ENCODE data around the gene CCL3. TPM values are rescaled to one million over a fixed set of nuclear protein-coding genes. Genes with fewer than 3 reads are reported as not detected.
A peak's percentile ranks its signal among the peaks of the same experiment; 100 is the strongest.
"Not testable (repeated sequence)": the region's sequence is repeated elsewhere in the genome, so short reads cannot be mapped to it uniquely, and the experiment has no call there.

CCL3 gene
- total RNA-seq, 1 donor from 2014 or later: 403 TPM

GRCh38 chr17:36106493-36106835, 16.5 kb upstream of the CCL3 start:
- H3K27ac Mint-ChIP-seq: no peak overlapping the region
- H3K36me3 Mint-ChIP-seq (ENCODE audit: low read depth): no peaks in the 10 kb centered on the region
- no peak for DNase-seq
- H3K27me3 Mint-ChIP-seq: peaks cover 5% of the 10 kb centered on the region
- intact Hi-C loops (cut with micrococcal nuclease): no loop called here
- H3K4me3 Mint-ChIP-seq: no peak overlapping the region
- H3K4me1 Mint-ChIP-seq: peaks cover 10% of the 10 kb centered on the region
- H3K9me3 Mint-ChIP-seq: no peaks in the 10 kb centered on the region

GRCh38 chr17:36105781-36106492, 16.0 kb upstream of the CCL3 start:
- no peak for DNase-seq
- H3K27me3 Mint-ChIP-seq: peaks cover 5% of the 10 kb centered on the region
- H3K4me3 Mint-ChIP-seq: peak overlapping the region; percentile 25
- H3K36me3 Mint-ChIP-seq (ENCODE audit: low read depth): no peaks in the 10 kb centered on the region
- H3K4me1 Mint-ChIP-seq: peaks cover 10% of the 10 kb centered on the region
- intact Hi-C loops (cut with micrococcal nuclease): no loop called here
- no peak overlapping the region for H3K27ac Mint-ChIP-seq
- H3K9me3 Mint-ChIP-seq: no peaks in the 10 kb centered on the region

- Mint-ChIP-seq H3K9me3 (no peaks in the 10 kb centered on the region), H3K4me3 (peak overlapping the region; percentile 69), H3K36me3 (ENCODE audit: low read depth) (no peaks in the 10 kb centered on the region), H3K4me1 (peaks cover 10% of the 10 kb centered on the region), H3K27me3 (peaks cover 8% of the 10 kb centered on the region), H3K27ac (peak overlapping the region; percentile 68)
- intact Hi-C loops (cut with micrococcal nuclease): no loop called here
- DNase-seq: no peak
These were observed 14.8 kb upstream of the CCL3 start for GRCh38 chr17:36104701-36105181.

GRCh38 chr17:36104246-36104645, 14.3 kb upstream of the CCL3 start:
- H3K4me3 Mint-ChIP-seq: peak overlapping the region; percentile 69
- peak overlapping the region; percentile 68 for H3K27ac Mint-ChIP-seq
- H3K27me3 Mint-ChIP-seq: peaks cover 11% of the 10 kb centered on the region
- intact Hi-C loops (cut with micrococcal nuclease); H3K9me3 Mint-ChIP-seq; H3K36me3 Mint-ChIP-seq (ENCODE audit: low read depth); DNase-seq: not testable (repeated sequence)
- peaks cover 10% of the 10 kb centered on the region for H3K4me1 Mint-ChIP-seq

GRCh38 chr17:36103401-36103975, 13.5 kb upstream of the CCL3 start, which contains the start of gene CCL4:
Gene CCL4, plus strand, starts transcription at chr17:36103827. Its CDS starts 79 bp downstream, at chr17:36103906.
- peak; percentile 60 for DNase-seq
- Mint-ChIP-seq H3K4me3 (peak within 1 kb of the TSS; percentile 69), H3K27me3 (peaks cover 13% of the 10 kb centered on the region), H3K27ac (peak within 1 kb of the TSS; percentile 68), H3K4me1 (peaks cover 10% of the 10 kb centered on the region)
- H3K9me3 Mint-ChIP-seq; H3K36me3 Mint-ChIP-seq (ENCODE audit: low read depth): not testable (repeated sequence)
- intact Hi-C loops (cut with micrococcal nuclease): loop anchor here (1.0 kb wide), 1 partner anchor 13 kb away; the partner anchor contains the start of gene CCL3

- intact Hi-C loops (cut with micrococcal nuclease): loop anchor here (10.0 kb wide), 1 partner anchor 1724 kb away; no protein-coding TSS in a partner anchor
- Mint-ChIP-seq H3K27me3 (peaks cover 13% of the 10 kb centered on the region), H3K4me1 (peaks cover 15% of the 10 kb centered on the region)
- not testable (repeated sequence) for H3K36me3 Mint-ChIP-seq (ENCODE audit: low read depth); H3K4me3 Mint-ChIP-seq; H3K27ac Mint-ChIP-seq; DNase-seq; H3K9me3 Mint-ChIP-seq
These were observed 9.1 kb upstream of the CCL3 start for GRCh38 chr17:36099004-36099403.

- H3K27ac Mint-ChIP-seq: peak overlapping the region; percentile 16
These were observed 6.0 kb upstream of the CCL3 start for GRCh38 chr17:36095992-36096391.

GRCh38 chr17:36094746-36095145, 4.8 kb upstream of the CCL3 start:
- intact Hi-C loops (cut with micrococcal nuclease): loop anchor here (10.0 kb wide), 1 partner anchor 1720 kb away; no protein-coding TSS in a partner anchor
- Mint-ChIP-seq H3K4me1 (peaks cover 31% of the 10 kb centered on the region), H3K4me3 (no peak overlapping the region), H3K27me3 (peaks cover 16% of the 10 kb centered on the region), H3K36me3 (ENCODE audit: low read depth) (no peaks in the 10 kb centered on the region), H3K27ac (no peak overlapping the region), H3K9me3 (no peaks in the 10 kb centered on the region)
- DNase-seq: no peak

More at GRCh38 chr17:36095992-36096391, 6.0 kb upstream of the CCL3 start:
- H3K9me3 Mint-ChIP-seq: no peaks in the 10 kb centered on the region
- no peak overlapping the region for H3K4me3 Mint-ChIP-seq
- intact Hi-C loops (cut with micrococcal nuclease): loop anchor here (10.0 kb wide), 1 partner anchor 1721 kb away; no protein-coding TSS in a partner anchor
- peaks cover 21% of the 10 kb centered on the region for H3K4me1 Mint-ChIP-seq
- no peak for DNase-seq
- peaks cover 17% of the 10 kb centered on the region for H3K27me3 Mint-ChIP-seq
- no peaks in the 10 kb centered on the region for H3K36me3 Mint-ChIP-seq (ENCODE audit: low read depth)

GRCh38 chr17:36094232-36094631, 4.3 kb upstream of the CCL3 start:
- Mint-ChIP-seq H3K4me1 (peaks cover 35% of the 10 kb centered on the region), H3K4me3 (no peak overlapping the region), H3K27ac (no peak overlapping the region), H3K9me3 (no peaks in the 10 kb centered on the region), H3K27me3 (peaks cover 13% of the 10 kb centered on the region), H3K36me3 (ENCODE audit: low read depth) (no peaks in the 10 kb centered on the region)
- intact Hi-C loops (cut with micrococcal nuclease): loop anchor here (10.0 kb wide), 1 partner anchor 1719 kb away; no protein-coding TSS in a partner anchor
- DNase-seq: no peak

- intact Hi-C loops (cut with micrococcal nuclease): loop anchor here (10.0 kb wide), 1 partner anchor 1718 kb away; no protein-coding TSS in a partner anchor
- H3K27ac Mint-ChIP-seq; H3K36me3 Mint-ChIP-seq (ENCODE audit: low read depth); H3K9me3 Mint-ChIP-seq; DNase-seq; H3K4me3 Mint-ChIP-seq: not testable (repeated sequence)
- H3K27me3 Mint-ChIP-seq: peaks cover 14% of the 10 kb centered on the region
- H3K4me1 Mint-ChIP-seq: peaks cover 41% of the 10 kb centered on the region
These were observed 2.8 kb upstream of the CCL3 start for GRCh38 chr17:36092715-36093114.

GRCh38 chr17:36092230-36092629, 2.3 kb upstream of the CCL3 start:
- Mint-ChIP-seq H3K36me3 (ENCODE audit: low read depth) (no peaks in the 10 kb centered on the region), H3K9me3 (no peaks in the 10 kb centered on the region), H3K27ac (peak overlapping the region; percentile 6), H3K4me1 (peaks cover 41% of the 10 kb centered on the region), H3K27me3 (peaks cover 14% of the 10 kb centered on the region), H3K4me3 (no peak overlapping the region)
- intact Hi-C loops (cut with micrococcal nuclease): loop anchor here (10.0 kb wide), 1 partner anchor 1717 kb away; no protein-coding TSS in a partner anchor
- DNase-seq: peak; percentile 73

- DNase-seq: no peak
- H3K36me3 Mint-ChIP-seq (ENCODE audit: low read depth): no peaks in the 10 kb centered on the region
These were observed 541 bp downstream of the CCL3 start for GRCh38 chr17:36089339-36089865.

GRCh38 chr17:36088670-36089338, 1.1 kb downstream of the CCL3 start:
- H3K4me1 Mint-ChIP-seq: peaks cover 39% of the 10 kb centered on the region
- H3K9me3 Mint-ChIP-seq: peaks cover under 1% of the 10 kb centered on the region
- peak overlapping the region; percentile 90 for H3K27ac Mint-ChIP-seq
- no peaks in the 10 kb centered on the region for H3K36me3 Mint-ChIP-seq (ENCODE audit: low read depth)
- no peak for DNase-seq
- intact Hi-C loops (cut with micrococcal nuclease): no loop called here
- peaks cover 11% of the 10 kb centered on the region for H3K27me3 Mint-ChIP-seq
- peak overlapping the region; percentile 55 for H3K4me3 Mint-ChIP-seq

More at GRCh38 chr17:36089339-36089865, 541 bp downstream of the CCL3 start:
- no peaks in the 10 kb centered on the region for H3K9me3 Mint-ChIP-seq
- intact Hi-C loops (cut with micrococcal nuclease): no loop called here
- peaks cover 41% of the 10 kb centered on the region for H3K4me1 Mint-ChIP-seq
- H3K4me3 Mint-ChIP-seq: peak overlapping the region; percentile 55
- peak overlapping the region; percentile 90 for H3K27ac Mint-ChIP-seq
- H3K27me3 Mint-ChIP-seq: peaks cover 11% of the 10 kb centered on the region
